HuH-7.5 (cell line): ENCODE data around the gene TFF2.

ENCODE experiments used
- DNase-seq: peaks from one replicate; pipeline ENCODE4 v3.0.0; 2011; ENCODE audit warnings: low spot score

Gene TFF2

GRCh38 chr21:42320791-42321190 lies 30.0 kb downstream of the TFF2 start:
- DNase-seq = no peak

DNA sequence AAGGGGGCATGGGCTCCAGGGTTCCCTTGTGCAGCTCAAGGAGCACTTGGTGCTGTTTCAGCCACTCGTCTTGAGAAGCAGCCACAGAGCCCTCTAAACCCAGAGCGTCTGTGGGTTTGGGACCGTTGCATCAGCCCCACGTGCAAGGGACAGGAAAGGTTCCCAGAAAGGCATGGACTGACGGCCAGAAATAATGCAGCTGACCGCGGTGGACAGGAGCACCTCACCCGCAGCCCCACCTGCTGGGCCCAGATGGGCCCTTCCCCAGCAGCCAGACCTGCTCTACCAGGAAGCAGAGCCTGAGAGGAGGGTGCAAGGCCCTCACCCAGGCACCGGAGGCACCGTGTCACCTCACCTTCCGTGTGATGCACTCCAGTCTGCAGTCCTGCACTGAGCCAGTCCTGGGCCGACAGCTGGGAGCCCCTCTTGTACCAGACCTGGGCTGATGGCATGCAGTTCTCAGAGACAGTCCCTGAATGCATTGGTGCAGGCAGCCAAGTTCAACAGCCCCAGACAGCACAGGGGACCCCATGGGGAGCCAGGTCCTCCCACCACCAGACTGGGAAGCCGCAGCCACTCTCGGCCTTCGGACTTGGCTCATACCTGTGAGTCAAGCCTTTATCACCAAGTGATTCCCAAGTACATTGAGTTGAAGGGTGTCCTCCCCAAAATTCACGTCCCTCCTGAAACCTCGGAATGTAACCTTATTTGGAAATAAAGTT lies 30.8 kb downstream of the TFF2 start:
- DNase-seq = no peak

DNA sequence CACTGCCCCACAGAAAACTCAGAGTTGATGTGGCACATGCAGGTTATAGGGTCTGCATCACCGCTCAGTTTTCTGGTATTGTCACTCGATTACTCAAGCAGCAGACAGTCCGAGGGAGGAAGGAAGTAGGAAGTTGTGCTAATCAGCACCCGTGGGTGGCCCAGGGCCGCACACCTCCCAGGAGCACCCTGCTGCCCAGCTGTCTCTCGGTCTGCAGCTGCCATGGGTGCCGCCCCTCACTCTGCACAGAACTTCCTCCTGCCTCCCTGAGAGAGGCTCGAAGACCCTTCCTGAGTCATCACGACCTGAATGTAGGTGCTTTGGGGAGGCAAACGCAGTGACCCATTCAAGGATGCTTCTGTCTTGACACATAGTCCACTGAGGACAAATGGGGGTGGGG lies 31.4 kb downstream of the TFF2 start:
- DNase-seq = no peak

GRCh38 chr21:42317826-42318746 lies 32.7 kb downstream of the TFF2 start:
- DNase-seq = no peak

DNA sequence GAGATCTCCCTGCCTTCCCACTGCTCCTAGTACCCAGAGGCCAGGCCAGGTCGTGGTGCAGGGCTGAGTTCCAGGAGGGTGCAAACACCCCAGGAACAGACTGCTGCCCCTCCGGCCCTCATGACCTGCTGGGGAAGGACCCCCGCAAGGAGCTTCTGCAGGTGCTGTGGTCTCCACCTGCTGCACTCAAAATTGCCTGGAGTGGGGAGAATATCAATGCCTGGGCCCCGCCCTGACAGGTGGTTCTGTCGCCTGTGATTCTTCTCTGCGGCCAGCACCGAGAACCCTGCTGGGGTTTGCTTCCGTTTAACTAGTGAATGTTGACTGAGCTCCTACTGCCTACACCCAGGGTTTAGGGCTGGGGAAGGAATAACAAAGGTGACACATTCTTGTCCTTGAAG lies 33.5 kb downstream of the TFF2 start:
- DNase-seq = no peak

GRCh38 chr21:42316891-42317290 lies 33.9 kb downstream of the TFF2 start:
- DNase-seq = no peak

DNA sequence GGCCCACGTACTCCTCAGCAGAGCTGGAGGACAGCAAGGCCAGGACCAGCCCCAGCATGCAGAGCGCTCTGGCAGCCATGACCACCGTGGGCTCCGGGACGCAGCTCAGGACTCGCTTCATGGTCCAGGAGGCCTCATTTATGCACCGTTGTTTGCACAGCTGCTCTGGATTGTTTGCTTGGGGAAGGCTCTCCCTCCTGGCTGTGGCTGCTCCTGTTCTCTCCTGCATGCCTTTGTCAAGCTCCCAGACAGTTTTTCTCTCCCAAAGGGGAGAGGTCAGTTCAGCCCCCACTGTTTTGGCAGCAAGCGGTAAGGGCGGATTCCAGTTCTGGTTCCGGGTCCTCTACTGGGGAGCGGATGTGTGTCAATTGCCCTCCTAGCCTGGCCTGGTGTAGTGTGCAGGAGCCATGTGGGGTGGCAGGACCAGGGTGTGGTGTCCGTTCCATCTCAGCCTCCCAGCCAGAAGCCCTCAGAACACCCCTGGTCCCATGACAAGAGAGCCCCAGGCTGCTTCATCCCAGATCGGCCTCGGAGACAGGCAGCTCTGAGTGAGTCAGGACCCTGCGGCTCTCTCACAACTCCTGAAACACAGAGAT lies 35.4 kb downstream of the TFF2 start, which contains the start of gene TFF3:
Gene TFF3 (minus strand): TSS at position 114 of the 596 bp plus-strand sequence. CDS start 35 bp downstream, at position 79.
- DNase-seq = peak; percentile 46

GRCh38 chr21:42314616-42315295 lies 36.0 kb downstream of the TFF2 start:
- DNase-seq = no peak

GRCh38 chr21:42313501-42313969 lies 37.3 kb downstream of the TFF2 start:
- DNase-seq = no peak

DNA sequence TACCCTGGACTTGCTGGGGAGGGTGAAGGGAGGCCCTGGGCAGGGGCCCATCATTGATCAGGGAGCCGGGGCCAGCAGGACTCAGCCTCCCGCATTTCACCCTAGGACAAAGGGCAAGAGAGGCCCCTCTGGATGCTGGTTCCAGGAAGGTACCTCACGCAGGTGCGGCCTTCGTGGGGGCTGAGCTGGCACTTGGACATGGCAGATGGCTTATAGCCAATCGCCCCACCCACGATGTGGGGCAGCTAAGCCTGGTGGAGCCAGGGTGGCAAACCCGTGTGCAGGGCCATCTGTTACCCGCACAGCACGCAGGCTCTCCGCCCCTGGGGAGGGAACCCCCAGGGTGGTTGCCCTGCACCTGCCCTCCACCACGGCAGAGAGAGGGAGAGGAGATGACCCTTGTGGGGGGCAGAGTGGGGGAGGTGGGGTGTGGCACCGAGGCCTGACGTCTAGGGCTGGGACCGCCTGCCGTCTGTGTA lies 38.1 kb downstream of the TFF2 start:
- no peak for DNase-seq

DNA sequence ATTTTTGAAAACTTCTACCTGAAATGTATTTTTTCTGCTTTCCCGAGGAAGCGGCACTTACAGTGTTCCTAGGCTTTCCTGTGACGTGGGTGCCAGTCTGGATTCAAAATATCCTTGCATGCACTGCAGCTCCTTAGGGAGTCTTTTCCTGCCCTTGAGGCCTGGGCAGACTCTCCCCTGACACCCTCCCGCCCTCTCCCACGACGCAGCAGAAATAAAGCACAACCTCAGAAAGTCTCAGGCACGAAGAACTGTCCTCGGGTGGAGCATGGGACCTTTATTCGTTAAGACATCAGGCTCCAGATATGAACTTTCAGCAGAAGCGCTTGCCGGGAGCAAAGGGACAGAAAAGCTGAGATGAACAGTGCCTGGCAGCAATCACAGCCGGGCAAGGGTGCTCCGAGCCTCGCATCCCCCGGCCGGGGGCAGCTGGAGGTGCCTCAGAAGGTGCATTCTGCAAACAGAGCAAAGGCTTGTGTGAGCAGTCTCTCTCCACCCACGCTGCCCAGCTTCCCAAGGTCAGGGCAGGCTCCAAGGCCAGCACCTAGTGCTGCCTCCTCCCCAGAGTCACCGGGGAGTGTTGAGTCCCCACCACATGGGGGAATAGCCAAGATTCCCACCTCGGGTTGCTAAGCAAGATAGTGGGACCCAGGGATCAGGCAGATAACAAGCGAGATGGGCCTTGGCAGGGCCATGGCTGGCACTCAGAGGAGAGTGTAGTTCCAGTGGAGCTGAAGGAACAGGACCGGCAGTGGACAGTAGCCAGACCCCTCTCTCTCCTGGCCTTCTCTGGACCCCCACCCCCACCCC lies 38.8 kb downstream of the TFF2 start:
- DNase-seq = no peak

DNA sequence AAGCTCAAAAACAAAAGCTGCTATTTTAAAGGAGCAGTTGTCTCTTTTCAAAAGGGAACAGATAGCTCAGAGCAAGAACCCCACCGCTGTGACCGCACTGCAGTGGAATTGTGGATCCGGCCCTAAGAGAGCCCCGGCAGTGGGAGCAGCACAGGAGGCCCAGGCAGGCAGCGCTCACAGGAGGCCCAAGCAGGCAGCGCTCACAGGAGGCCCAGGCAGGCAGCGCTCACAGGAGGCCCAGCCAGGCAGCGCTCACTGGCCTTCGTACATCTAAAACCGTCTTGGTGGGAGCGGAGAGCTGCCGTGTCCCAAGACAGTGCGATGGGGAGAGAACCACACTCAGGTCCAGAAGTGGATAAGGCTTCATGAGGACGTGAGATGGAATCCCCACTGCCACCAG lies 39.6 kb downstream of the TFF2 start:
- DNase-seq = no peak

DNA sequence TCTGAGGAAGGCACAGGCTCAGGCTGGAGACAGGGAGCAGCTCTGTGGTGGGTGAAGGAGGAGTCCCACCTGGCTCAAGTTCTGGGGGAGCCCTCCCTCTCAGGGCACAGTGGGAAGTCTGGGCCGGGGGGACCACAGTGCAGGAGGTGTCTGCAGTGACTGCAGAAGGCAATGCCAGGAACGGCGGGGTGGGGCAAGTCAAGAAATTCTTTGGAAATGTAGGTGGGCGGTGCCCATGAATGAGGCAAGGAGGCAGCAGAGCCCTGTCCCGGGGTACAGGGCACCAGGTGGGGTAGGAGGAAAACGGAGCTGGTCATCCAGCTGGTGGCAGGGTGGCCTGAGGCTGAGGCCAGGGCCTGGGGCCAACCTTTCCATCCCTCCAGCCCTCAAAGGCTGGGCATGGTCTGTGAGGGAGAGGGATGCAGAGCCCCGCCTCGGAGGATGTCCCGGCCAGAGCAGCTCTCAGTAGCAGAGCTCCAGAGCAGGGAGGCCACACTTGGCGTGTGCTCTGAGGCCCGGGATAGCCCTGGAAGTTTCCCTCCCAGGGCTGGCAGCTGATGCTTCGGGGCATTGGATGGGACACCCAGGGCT lies 40.3 kb downstream of the TFF2 start:
- no peak for DNase-seq

DNA sequence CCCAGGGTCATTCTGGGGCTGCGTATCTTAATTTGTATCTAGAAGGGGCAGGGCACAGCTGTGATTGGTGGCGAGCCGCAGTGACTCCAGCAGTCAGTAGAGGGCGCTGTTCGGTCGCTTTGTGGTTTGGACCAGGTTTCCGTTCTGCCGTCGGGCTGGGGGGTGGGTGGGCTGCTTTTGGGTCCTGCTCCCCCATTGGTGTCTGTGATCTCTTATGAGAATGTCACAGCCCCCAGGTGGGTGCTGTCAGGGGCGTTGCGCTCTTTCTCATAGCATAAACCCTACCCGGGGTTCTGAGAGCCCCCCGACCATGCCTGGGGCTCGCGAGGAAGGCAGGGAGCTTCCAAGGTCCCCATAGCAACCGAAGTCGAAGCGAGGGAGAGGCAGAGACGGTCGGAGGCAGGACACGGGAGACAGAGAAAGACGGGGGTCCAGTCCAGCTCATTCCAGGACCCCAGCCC lies 41.0 kb downstream of the TFF2 start:
- DNase-seq = peak; percentile 62

DNA sequence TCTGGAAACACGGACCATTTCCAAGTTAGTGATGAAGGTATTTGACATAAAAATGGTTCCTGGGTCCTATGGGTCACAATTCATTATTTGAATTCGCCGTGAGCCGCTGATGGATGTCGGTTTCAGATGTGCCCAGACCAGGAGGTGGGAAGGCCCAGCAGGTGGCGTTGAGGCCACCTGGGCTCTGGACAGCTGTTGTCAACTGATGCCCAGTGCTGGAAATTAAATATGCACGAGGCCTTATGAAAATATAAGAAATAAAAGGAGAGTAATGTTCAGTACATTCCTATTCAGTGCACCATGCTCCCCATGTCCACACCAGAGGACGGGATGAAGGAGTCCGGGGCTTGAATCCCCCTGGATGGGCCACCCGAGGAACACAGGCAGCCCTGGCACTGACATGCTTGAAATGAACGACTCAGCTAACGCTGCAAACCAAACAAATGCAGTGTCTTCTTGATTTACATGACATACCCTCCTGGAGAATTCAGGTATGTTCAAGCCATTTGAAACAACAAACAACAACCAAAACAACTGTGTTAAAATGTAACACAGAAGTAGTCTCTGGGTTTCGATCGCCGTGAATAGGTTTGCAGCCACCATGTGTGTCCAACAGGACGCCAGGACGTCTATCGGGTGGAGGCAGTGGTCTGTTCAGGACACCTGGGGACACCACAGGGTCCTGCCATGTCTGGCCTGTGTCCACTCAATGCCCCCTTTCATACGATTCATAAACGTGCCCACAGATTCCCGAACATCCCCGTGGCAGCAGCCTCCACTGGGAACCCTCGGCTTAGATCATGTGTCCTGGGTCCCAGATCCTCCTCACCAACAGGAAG lies 41.7 kb downstream of the TFF2 start:
- DNase-seq = no peak

DNA sequence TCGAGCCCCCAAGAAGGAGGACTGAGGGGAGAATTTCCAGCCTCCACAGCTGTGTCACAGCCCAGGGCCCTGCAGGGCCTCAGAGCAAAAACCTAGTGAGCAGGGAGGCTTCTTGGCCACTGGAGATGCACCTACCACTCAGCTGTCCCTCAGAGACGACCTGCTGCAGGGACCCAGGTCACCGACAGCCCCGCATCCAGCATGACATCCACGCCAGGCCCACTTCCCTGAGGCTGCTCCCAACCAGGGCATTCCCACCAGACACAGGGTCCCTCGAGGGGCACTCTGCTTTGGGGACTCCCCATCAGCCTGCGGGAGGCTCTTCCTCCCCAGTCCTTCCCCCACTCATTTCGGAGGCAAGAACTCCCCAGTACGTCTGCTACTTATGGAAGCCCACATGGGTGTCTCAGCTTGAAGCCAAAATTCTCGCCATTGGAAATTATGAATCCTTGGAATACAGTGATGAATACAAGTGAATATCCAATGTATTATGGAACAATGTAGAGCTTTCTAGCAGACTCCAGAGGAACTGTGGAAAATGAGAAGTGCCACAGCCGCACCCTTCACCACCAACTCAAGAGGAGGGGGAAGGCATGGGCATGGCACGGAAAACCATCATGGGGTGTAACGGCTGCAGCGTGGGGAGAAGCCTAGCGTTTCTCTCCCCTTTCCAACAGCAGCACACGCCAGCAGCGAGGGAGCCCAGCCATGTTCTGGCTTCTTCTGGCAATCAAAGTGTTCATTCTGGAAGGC lies 42.5 kb downstream of the TFF2 start:
- no peak for DNase-seq

- no peak for DNase-seq
Observed at GRCh38 chr21:42307106-42307505, 43.7 kb downstream of the TFF2 start.

DNA sequence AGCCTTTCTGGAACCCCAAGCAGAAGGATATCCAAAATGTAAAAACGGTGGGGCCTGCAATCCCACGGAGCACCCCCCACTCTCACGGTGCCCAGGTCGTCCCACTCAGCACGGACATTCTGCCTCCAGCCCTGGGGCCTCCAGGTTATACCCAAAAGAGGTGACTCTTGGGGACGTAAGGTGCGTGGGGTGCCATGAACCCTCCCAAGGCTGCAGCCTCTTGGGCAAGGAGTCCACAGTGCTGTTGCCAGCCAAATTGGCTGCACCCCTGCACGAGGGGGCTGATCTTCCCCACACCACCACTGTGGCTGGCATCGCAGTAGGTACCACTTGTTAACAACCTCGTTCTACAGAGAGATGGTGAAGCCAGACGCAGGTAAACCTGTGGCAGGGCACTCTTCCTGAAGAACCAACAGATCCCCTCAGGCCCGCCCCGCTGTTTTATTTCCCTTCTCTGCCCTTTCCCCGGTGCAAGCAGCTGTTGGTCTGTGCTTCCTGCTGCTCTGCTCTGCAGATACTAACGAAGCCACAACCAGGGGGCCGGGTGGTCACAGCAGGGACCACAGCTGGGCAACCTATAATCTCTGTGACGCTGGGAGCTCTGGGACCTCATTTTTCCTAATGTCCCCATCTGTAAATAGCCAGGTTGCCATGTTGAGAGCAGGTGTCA lies 44.3 kb downstream of the TFF2 start:
- DNase-seq = no peak
